ENCODE measurements around the gene ATP13A1.

GRCh38 chr19:19618219-19619051 lies 45.0 kb downstream of the ATP13A1 start, which contains the start of gene PBX4:
- TF ChIP-seq CTCF (IDR thresholded peaks at IDR 0.05) = no peak
- TF ChIP-seq POLR2A (IDR thresholded peaks at IDR 0.05) = no peak
- peak in 1 of 2 donors; percentile 42 for TF ChIP-seq POLR2AphosphoS5 (IDR thresholded peaks at IDR 0.05; ENCODE audit: insufficient read depth in 1 of 2, low read depth in 1 of 2)

All from vagina (tissue), 2 donors.